GM13976 (cell line): ENCODE results near the gene EPS8.

Experiments
- DNase-seq: peaks from one replicate; pipeline ENCODE4 v3.0.0; 2012; ENCODE audit warnings: low spot score
- in situ Hi-C: fragments of 300-500 bp; cut with MboI; formaldehyde crosslinking; loops from one replicate; pipeline ENCODE4 v1.12.0; 2022; ENCODE audit warnings: low sequenced_read_pairs, mixed read lengths, inconsistent platforms; ENCODE audit not compliant: unreplicated experiment
- TF ChIP-seq, protein P1 (sequence below): IDR thresholded peaks from 2 replicates; pipeline ENCODE4 v1.5.1; 2012; ENCODE audit warnings: borderline replicate concordance, mild to moderate bottlenecking; ENCODE audit not compliant: insufficient read depth; ENCODE audit errors: extremely low read depth, missing control alignments, control extremely low read depth

EPS8 gene

GRCh38 chr12:15787778-15788177 is 1.4 kb downstream of the EPS8 start:
- no peak for DNase-seq
- TF ChIP-seq, protein P1, sequence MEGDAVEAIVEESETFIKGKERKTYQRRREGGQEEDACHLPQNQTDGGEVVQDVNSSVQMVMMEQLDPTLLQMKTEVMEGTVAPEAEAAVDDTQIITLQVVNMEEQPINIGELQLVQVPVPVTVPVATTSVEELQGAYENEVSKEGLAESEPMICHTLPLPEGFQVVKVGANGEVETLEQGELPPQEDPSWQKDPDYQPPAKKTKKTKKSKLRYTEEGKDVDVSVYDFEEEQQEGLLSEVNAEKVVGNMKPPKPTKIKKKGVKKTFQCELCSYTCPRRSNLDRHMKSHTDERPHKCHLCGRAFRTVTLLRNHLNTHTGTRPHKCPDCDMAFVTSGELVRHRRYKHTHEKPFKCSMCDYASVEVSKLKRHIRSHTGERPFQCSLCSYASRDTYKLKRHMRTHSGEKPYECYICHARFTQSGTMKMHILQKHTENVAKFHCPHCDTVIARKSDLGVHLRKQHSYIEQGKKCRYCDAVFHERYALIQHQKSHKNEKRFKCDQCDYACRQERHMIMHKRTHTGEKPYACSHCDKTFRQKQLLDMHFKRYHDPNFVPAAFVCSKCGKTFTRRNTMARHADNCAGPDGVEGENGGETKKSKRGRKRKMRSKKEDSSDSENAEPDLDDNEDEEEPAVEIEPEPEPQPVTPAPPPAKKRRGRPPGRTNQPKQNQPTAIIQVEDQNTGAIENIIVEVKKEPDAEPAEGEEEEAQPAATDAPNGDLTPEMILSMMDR, result no peak
- in situ Hi-C loops, result no loop called here

DNA sequence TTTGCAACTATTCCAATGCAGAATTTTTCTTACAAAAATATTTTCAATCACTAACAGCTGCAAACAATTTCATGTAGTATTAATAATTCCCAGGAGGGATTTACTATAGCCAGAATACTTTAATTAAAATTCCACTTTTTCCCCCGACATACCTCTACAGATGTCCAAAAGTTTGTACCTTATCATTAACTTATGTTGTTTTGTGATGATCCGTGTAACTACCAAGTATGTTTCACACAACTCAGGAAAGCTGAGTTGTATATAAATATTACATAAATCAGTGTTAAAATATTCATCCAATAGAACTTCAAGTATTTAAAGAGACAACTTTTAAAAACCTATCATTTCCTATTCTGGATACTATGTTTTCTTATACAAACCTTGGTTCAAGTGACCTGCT is 2.4 kb downstream of the EPS8 start:
- TF ChIP-seq, protein P1, result no peak
- no peak for DNase-seq
- in situ Hi-C loops, result no loop called here

DNA sequence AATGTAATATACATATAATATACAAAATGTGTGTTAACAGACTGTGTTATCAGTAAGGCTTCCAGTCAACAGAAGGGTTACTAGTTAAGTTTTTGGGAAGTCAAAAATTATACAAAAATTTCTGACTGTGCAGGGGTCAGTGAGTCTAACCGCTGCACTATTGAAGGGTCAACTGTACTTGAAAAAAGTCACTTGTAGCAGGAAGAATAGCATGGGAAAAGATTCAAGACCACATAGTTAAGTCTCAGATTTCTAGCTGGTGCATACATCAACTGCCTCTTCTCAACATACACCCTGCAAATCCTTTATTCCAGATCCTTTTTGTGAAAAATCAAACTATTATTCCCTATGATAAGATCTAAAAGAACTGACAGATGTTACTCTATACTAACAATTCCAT is 5.9 kb downstream of the EPS8 start:
- in situ Hi-C loops, result no loop called here
- TF ChIP-seq, protein P1, result no peak
- DNase-seq, result no peak

DNA sequence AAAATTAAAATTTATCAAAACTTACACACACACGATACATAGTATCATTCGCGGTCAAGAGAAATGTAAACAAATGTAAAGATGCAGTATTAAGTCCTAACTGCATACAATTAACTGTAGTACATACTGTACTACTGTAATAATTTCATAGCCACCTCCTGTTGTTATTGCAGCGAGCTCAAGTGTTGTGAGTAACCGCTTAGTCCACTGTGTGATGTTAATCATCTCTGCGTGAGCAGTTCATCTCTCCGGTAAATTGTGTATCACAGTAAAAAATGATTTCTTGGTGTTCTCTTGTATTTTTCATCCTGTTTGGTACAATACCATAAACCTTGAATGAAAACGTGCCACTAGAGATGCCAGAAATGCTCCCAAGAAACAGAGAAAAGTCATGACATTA is 6.5 kb downstream of the EPS8 start:
- TF ChIP-seq, protein P1, result no peak
- DNase-seq, result no peak
- in situ Hi-C loops, result no loop called here

DNA sequence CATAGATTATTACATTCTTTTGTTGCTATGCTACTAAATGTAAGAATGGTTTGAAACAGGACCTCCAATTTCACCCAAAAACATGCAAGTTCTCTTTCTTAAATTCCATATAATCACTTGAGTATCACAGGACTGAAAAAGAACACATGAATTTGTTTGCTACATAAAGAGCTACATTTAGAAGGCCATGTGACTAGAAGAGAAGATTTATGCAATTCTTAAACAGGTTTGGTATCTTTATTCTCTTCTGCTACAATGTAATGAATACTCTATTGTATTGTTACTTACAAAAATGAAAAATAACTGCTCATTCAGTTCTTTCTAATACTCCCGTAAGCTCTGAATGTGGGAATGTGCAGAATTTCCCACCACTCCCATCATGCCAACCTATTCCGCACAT is 9.3 kb downstream of the EPS8 start:
- DNase-seq, result no peak
- in situ Hi-C loops, result no loop called here

DNA sequence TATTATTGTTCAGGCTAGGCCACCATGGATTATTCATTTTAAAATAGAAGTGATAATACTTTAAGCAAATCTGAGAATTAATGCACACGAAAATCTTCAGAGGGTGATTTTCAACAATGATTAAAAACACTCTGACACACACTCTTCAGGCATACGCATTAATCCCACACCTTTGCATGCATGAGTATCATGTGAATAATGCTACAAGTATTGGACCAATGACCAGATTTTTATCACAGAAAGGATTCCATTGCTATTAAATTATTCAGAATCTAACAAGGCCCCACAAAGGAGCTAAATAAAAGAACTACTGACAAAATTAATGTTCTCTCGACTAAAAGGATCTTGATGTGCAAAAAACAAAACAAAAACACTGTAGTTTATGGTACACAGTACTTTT is 11.1 kb downstream of the EPS8 start:
- DNase-seq, result no peak
- TF ChIP-seq, protein P1, result no peak
- in situ Hi-C loops, result no loop called here

More for the DNA sequence above, 9.3 kb downstream of the EPS8 start:
- TF ChIP-seq, protein P1, result no peak
